GM21825 (cell line): ENCODE data around the gene CCDC50.

Experiments
- ATAC-seq: cut with Tn5 transposase; IDR thresholded peaks from one replicate; pipeline ENCODE4 v1.9.1; 2021; ENCODE audit warnings: mild to moderate bottlenecking, moderate library complexity; ENCODE audit not compliant: unreplicated experiment

The CCDC50 gene

DNA sequence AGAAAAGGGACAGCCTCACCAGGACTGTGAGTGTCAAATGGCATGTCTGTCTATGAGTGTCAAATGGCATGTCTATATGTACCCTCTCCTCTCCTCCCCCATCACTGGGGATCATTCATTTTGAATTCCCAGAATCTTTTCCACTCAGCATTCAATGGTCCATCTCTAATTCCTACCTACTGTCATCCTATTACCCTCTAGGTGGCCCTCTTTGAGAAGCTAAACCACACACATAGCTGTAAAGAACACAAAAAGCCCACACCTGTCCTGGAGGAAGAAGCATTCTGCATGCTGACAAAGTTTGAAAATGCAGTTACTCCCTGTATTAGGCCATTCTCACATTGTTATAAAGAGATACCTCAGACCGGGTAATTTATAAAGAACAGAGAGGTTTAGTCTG is 85.5 kb downstream of the CCDC50 start:
- ATAC-seq, result no peak

DNA sequence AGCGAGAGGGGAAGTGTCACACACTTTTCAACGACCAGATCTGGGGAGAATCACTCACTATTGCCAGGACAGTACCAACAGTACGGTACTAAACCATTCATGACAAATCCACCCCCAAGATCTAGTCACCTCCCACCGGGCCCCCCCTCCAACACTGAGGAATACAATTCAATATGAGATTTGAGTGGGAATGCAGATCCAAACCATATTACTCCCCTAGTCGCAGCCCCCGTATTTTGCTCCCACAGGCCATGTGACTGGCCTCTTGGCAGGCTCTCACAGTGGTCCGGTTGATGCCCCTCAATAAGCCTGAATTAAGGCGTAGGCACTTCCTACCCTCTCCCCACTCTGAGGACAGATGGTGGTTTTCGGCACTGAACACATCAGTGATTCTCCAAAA is 86.4 kb downstream of the CCDC50 start:
- no peak for ATAC-seq

DNA sequence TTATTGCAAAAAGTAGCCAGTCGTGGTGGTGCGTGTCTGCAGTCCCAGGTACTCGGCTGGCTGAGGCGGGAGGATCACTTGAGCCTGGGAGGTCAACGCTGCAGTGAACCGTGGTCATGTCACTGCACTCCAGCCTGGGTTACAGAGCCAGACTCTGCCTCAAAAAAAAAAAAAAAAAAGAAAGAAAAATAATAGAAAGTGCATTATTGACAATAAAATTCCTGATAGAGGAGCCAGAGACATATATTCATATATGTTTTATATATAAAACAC is 88.2 kb downstream of the CCDC50 start:
- ATAC-seq, result no peak

- no peak for ATAC-seq
Measured at GRCh38 chr3:191420771-191421170, 91.6 kb downstream of the CCDC50 start.

- ATAC-seq, result no peak
Measured at GRCh38 chr3:191424881-191425280, 95.7 kb downstream of the CCDC50 start.

DNA sequence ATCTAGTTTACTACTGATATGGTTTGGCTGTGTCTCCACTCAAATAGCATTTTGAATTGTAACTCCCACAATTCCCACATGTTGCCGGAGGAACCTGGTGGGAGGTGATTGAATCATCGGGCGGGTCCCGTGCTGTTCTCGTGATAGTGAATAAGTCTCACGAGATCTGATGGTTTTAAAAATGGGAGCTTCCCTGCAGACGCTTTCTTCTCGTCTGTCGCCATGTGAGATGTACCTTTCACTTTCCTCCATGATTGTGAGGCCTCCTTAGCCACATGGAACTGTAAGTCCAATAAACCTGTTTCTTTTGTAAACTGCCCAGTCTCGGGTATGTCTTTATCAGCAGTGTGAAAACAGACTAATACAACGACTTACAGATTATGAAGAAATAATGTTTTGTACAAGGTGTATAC is 96.1 kb downstream of the CCDC50 start:
- no peak for ATAC-seq

GRCh38 chr3:191426311-191426710 is 97.1 kb downstream of the CCDC50 start:
- ATAC-seq, result no peak

GRCh38 chr3:191428177-191428576 is 99.0 kb downstream of the CCDC50 start:
- no peak for ATAC-seq

- no peak for ATAC-seq
Measured at GRCh38 chr3:191430103-191430502, 100.9 kb downstream of the CCDC50 start.

DNA sequence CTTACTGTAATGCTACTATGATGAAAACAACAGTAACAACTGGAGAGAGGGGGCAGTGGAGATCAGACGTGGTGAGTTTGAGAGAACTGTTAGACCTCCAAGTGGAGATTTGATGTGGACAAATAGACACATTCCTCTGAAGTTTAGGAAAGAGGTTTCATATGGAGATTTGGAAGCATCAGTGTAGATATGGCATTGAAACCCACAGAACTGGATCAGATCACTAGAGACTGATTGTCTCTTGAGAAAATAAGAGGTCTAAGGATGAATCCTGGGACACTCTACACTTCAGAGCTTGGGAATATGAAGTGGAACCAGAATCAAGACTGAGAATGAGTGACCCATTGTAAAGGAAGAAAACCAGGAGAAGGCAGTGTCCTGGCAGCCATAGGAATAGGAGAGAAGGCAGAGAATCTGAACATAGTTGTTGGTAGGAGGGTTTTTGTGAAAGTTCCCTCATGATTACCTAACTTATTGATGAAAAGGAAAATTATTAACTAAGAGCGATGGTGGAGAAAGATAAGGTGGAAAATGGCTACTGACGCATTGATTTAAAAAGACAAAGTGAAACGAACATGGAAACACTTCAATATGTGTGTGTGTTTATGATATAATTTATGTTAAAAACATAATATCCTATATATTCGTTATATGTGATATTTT is 102.1 kb downstream of the CCDC50 start:
- ATAC-seq, result no peak

DNA sequence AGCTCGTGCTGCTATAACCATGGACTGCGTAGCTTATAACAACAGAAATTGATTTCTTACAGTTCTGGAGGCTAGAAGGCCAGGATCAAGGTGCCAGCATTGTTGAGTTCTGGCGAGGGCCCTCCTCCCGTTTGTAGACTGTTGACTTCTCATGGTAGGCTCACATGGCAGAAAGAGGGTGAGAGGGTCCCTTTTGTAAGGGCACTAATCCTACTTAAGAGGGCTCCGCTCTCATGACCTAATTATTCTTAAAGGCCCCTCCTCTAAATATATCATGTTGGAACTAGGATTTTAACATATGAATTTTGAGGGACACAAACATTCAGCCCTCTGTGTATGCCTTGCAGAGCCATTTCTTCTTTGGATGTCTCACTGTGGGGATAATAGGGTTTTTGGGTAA is 103.0 kb downstream of the CCDC50 start:
- ATAC-seq, result no peak

GRCh38 chr3:191434024-191434423 is 104.8 kb downstream of the CCDC50 start:
- no peak for ATAC-seq

DNA sequence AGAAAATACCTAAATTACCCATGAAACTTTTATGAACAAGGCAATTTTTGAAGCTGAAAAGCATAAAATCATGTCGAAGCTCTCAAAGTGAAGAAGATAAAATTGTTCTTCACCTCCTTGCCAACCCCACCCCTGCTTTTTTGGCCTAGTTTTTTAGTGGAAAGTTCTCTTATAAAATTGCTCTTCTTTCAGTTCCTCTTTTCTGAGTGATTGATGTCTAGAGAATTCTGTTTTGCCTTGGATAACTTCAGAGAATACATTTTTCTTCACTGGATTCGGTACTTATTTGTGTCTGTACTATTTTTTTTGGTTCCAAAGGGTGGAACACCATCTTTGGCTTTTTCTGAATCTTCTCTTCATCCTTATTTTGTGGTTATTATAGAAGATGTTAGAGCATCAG is 106.8 kb downstream of the CCDC50 start:
- ATAC-seq, result no peak

DNA sequence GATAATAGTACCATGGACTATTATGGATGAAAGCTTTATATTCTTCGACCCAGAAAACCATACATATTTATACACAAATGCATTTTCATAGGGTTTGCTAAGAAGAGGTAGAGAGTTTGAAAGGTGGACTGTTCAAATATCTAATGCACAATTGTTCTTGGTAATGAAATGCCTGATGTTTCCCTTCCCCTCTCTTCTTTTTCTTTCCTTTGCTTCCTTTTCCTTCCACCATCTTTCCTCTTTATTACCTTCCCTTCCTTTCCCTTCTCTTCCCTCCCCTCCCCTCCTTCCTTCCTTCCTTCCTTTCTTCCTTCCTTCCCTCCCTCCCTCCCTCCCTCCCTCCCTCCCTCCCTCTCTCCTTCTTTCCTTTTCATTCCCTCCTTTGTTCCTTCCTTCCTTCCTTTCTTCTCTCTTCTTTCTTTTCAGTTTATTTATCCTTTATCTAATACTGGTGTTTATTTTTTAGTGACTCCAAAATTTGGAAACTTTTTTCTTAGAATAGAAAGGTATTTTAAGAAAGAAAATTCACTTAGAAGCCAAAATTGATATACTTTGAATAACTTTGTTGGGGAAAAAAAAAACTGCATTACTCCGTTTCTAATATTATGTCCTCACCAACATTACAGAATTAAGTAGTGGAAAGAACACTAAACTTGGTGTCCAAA is 109.1 kb downstream of the CCDC50 start:
- ATAC-seq, result no peak

- no peak for ATAC-seq
Measured at GRCh38 chr3:191440532-191440931, 111.3 kb downstream of the CCDC50 start.

DNA sequence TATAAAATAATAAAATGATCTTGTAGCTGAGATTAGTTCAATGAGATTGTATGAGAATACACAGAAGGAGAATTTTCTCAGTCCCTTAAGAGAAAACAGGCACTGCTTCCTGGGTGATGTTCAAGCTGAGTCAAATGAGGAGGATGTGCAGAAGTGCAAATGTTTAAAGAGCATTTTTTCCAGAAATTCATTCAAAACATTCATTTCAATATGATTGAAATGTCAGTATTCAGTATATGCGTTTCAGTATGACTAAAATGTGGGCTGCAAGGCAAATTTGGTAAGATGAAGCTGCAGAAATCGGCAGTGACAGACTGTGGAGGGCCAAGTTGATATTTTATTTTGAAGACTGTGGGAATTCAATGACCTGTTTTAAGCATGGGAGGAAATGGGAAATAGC is 112.5 kb downstream of the CCDC50 start:
- no peak for ATAC-seq

GRCh38 chr3:191444569-191444968 is 115.4 kb downstream of the CCDC50 start:
- ATAC-seq, result no peak
